NB4 (cell line): Measurements from ENCODE around the gene NKIRAS2.

ENCODE experiments used
- MYC ChIP-seq: IDR thresholded peaks from 2 replicates; pipeline ENCODE4 v1.6.1; 2011; ENCODE audit warnings: low read depth, low read length
- POLR2A ChIP-seq: IDR thresholded peaks from 2 replicates; pipeline ENCODE4 v1.6.1; 2011; ENCODE audit warnings: mild to moderate bottlenecking; ENCODE audit not compliant: insufficient read length; ENCODE audit errors: extremely low read depth
- TF ChIP-seq, protein P1 (sequence below): IDR thresholded peaks from one replicate; pipeline ENCODE4 v1.5.1; 2012; ENCODE audit warnings: low read depth, low read length

- TF ChIP-seq, protein P1, sequence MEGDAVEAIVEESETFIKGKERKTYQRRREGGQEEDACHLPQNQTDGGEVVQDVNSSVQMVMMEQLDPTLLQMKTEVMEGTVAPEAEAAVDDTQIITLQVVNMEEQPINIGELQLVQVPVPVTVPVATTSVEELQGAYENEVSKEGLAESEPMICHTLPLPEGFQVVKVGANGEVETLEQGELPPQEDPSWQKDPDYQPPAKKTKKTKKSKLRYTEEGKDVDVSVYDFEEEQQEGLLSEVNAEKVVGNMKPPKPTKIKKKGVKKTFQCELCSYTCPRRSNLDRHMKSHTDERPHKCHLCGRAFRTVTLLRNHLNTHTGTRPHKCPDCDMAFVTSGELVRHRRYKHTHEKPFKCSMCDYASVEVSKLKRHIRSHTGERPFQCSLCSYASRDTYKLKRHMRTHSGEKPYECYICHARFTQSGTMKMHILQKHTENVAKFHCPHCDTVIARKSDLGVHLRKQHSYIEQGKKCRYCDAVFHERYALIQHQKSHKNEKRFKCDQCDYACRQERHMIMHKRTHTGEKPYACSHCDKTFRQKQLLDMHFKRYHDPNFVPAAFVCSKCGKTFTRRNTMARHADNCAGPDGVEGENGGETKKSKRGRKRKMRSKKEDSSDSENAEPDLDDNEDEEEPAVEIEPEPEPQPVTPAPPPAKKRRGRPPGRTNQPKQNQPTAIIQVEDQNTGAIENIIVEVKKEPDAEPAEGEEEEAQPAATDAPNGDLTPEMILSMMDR = no peak
- TF ChIP-seq POLR2A (no peak), MYC (no peak)
Measured at GRCh38 chr17:41984454-41984853, 35.4 kb upstream of the NKIRAS2 start.
